Femur (tissue), 1 donor: ENCODE data around the gene ATP10A.

Source experiments
- DNase-seq: peaks from one replicate; pipeline ENCODE4 v3.0.0-alpha.2; 2017

The ATP10A gene

DNA sequence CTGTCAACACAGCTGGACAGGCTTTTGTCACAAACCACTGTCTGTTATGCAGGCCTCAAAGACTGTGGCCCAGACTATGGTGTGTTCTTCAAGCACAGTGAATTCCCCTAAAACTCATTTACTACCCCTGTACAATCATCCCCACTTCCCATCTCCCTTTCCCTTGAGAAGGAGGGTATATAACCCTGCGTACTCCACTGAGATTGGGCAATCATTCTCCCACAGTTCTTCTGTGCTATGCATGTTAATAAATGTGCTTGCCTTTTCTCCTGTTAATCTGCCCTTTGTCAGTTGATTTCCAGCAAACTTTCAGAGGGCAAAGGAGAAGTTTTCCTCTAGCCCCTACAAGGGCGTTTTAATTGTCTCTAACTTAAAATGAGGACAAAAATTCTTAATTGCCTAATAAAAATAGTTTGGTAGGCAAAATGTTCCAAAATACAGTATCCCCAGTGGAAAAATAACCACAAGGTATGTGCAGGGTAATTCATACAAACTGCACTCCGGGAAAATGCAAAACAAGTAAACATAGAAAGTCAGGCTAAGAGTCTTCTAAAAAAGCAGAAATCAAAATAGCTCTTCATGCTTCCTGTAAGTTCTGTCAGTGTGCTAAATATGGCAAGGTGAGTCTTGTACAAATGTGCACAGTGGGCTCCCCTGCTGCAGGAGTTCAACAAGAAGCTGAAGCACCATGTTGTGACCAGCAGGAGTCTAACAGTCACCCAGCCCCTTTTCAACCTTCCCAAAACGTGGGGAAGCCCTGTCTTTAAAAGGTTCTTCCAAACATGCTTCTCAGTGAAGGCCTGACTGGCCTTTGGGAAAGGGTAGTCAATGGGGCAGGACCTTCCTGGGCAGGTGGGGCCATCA lies 10.2 kb downstream of the ATP10A start:
- DNase-seq: no peak

DNA sequence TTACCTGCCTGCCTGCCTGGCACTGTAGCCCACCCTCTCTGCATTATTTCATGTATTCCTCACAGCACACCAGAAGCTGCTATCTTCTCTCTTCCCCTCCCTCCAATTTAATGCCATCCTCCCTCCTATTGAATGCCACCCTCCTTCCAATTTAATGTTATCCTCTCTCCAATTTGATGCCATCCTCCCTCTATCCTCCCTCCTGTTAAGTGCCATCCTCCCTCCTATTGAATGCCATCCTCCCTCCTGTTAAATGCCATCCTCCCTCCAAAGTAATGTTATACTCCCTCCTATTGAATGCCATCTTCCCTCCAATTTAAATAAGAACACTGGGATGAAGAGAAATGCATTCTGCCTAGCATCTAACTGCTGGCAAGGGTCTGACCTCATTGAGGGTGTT lies 11.1 kb downstream of the ATP10A start:
- DNase-seq: no peak

DNA sequence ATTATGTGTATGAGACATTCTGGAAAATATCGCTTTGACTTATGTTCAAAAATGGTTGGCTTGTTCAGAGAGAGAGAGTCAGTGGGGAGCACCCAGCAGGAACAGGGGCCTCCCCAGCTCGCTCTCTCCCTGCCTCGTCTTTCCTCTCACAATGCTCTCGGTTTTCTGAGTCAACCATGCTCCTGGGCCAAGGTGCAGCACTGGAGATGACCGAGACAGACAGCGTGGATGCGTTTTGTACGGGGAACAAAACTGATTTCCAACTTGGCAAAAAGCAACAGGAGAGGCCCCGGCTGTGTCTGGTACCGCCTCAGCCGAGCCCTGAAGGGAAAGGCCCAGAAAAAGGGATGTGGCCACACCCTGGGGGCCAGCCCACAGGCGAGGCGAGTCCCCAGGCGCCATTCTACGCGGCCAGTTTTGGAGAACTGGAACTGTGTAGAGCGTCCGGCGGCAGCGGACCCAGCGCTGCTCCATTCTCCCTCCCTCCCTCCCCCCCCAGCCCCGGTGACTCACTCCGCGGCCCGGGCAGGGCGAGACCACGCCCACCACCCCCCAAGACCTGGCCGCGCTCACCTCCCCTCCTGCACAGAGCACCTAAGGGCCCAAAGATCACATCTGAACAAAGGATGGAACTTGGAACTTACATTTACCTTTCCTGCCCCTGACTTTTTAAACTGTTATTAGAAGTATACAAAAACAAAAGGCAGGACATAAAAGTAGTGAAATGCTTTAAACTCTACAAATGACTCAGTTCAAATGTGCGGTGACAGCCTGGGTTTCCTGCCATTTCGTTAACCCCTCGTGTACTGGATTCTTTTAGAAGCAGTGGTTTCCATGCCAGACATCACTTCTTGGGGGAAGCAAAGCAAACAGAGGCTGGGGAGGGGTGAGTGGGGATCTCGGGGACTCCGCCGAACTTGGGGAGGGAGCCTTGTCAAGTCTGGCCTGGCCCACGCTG lies 12.7 kb downstream of the ATP10A start:
- peak; percentile 88 for DNase-seq

- DNase-seq: peak; percentile 84
These were observed 13.8 kb downstream of the ATP10A start for GRCh38 chr15:25849157-25849921.

- DNase-seq: no peak
These were observed 14.4 kb downstream of the ATP10A start for GRCh38 chr15:25848784-25849156.

DNA sequence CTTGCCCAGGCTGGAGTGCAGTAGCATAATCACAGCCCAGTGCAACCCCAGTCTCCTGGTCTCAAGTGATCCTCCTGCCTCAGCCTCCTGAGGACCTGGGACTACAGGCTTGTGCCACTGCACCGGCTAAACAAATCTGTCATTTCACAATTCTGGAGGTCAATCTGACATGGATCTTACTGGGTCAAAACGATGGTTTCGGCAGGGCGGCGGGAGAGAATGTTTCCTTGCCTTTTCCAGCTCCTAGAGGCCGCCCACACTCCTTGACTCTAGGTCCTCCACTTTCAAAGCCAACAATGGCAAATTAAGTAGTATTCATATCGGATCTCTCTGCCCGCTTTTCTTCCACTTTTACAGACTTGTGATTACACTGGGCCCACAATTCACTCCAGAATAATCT lies 14.8 kb downstream of the ATP10A start:
- DNase-seq: no peak

GRCh38 chr15:25847051-25847450 lies 16.1 kb downstream of the ATP10A start:
- DNase-seq: no peak

- DNase-seq: no peak
These were observed 16.8 kb downstream of the ATP10A start for GRCh38 chr15:25846377-25846776.

- DNase-seq: no peak
These were observed 18.0 kb downstream of the ATP10A start for GRCh38 chr15:25844981-25845680.

DNA sequence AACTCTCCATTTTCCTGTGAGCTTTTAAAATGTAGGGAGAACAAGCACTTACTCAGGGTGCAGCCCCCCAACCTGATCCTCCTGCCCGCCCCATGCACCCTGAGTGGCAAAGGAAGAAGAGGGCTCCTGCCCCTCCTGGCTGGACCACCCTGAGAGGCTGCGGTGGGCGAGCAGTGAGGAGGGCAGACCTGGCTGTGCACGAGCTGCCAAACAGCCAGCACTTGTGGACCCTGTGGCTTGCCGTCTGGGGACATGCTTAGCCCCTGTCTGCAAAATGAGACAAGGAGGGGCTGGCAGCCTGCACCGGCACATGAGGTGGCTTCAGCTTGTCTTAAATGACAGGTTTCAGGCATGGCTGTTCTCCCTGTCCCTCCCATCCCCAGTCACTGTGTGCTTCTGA lies 18.6 kb downstream of the ATP10A start:
- DNase-seq: no peak

GRCh38 chr15:25844076-25844475 lies 19.1 kb downstream of the ATP10A start:
- DNase-seq: no peak

GRCh38 chr15:25839638-25840156 lies 23.4 kb downstream of the ATP10A start:
- DNase-seq: no peak

DNA sequence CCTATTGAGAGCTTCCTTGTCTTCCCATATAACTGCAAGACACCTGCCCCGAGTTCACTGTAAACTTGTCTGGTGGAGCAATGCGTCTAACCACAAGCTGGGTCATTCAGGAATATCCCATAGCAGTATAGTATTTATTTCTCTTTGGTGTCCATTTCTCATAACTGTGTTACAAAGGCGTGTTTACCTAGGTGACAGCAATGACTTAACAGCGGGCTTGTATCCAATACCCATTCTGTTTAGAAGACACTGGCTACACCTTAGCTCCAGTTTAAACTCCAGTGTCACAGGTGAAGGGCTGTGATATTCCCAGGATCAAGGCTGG lies 24.3 kb downstream of the ATP10A start:
- no peak for DNase-seq

DNA sequence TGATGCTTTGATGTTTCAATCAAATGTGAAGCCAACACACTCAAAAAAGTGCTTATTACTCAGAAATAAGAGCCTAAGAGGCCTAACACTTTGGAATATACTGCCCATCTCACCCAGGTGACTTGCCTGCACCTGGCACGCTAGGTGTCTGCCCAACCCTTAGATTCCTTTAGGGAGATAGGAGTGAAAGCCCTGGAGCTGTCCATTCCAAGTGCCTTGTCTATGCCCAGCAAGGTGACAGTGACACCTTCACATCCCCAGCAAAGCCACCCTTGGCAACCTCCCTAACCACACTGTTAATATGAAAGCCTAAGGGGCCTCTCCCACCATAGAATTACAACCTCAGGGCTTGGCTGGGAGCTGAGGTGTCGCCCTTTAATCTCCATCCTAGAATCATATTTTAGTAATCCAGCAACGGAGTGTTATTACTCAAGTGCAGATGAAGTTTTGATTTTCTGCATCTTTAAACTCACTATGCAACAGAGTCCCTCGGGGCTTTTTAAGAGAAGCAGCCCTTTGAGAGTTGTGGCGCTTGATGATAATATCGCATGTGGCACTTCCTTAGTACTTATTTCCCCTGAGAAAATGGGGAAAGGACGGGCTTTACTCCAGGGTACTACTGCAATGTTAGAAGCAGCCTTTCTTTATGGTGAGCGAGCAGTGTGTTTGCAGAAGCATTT lies 24.8 kb downstream of the ATP10A start:
- DNase-seq: no peak

- DNase-seq: peak; percentile 66
These were observed 31.0 kb downstream of the ATP10A start for GRCh38 chr15:25832158-25832557.

DNA sequence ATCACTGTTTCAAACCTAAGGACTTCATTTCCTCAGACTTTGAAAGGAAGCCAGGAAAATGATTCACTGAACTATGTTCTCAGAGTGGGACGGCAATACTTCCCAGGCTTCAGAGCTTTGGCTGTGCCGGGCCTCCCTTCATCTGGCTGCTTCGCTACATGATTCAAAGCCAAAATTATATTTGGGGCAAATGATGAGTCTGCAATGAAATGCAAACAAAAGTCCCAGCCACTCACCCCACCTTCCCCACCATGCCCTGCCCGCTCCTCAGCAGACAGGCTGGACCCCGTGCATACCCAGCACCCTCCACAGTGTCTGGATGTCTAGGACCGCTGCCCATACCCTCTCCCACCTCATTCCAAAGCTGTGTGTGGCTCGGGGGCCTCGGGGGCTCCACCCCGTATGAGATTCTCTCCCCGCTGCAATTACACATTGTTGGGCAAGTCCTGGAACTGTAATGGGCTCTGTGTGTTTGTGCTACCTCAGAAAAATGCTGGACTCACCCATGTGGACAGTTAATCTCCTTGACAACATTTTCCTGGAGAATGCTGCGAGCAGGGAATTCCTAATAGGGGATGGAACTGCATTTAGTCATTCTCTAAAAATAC lies 32.2 kb downstream of the ATP10A start:
- DNase-seq: peak; percentile 83

DNA sequence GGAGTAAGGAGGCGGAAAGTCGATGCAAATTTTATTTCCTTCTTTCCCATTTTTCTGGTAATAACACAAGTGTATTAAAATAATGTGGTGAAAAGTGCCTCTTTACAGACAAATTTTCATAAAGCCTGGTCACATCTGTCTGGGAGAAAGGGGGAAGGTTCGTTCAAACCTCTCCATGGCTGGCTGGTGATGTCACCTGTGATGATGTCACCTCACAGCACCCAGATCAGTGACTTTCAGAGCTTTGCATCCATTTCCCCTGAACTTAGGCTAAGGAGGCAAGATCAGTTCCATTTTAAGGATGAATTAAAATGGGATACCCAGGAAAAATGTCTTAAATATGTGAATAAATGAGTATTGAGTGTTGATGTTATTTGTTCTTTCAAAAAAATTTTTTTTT lies 34.1 kb downstream of the ATP10A start:
- no peak for DNase-seq

- no peak for DNase-seq
These were observed 37.9 kb downstream of the ATP10A start for GRCh38 chr15:25825207-25825606.

- no peak for DNase-seq
These were observed 38.5 kb downstream of the ATP10A start for GRCh38 chr15:25824618-25825017.

DNA sequence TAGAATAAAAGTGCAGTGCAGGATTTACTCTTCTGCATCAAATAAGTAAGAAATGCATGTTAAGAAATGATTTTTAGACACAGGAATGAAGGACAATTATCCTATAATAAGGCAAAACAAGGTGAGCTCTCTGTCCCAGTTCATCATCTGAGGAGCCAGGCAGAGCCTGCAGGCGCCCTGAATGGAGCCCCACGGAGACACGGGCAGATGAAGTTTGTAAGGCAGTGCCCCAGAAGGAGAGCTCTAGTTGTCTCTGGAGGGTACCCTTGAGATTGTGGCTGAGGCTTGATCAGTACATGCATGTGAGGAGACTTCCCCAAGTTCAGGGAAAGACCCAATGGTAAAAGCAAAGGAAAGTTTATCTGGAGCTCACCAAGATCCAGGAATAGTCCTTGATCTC lies 50.3 kb downstream of the ATP10A start:
- DNase-seq: no peak

- no peak for DNase-seq
These were observed 51.1 kb downstream of the ATP10A start for GRCh38 chr15:25812073-25812472.
